Renal cortex interstitium (tissue), 11 donors: ENCODE results near the gene CRTAC1. TPM values are rescaled to one million over a fixed set of nuclear protein-coding genes. Genes with fewer than 3 reads are reported as not detected.
A peak's percentile ranks its signal among the peaks of the same experiment; 100 is the strongest.

Source experiments
- DNase-seq, 11 donors: peaks; one replicate each; pipeline ENCODE4 v3.0.0-alpha.2; 2013; ENCODE audit warnings: low read depth in 9 of 11, low spot score in 4 of 11; ENCODE audit errors: extremely low read depth in 1 of 11
- polyA plus RNA-seq, 3 donors: library from polyadenylated mRNA; unstranded; fragments of 120-200 nt; gene quantifications; one replicate each; pipeline ENCODE4 v1.2.1, GENCODE V29; 2013; ENCODE audit not compliant: insufficient read length in 3 of 3

The CRTAC1 gene
- polyA plus RNA-seq, 3 donors = 15.1 to 31.6 (median 22.0) TPM

DNA sequence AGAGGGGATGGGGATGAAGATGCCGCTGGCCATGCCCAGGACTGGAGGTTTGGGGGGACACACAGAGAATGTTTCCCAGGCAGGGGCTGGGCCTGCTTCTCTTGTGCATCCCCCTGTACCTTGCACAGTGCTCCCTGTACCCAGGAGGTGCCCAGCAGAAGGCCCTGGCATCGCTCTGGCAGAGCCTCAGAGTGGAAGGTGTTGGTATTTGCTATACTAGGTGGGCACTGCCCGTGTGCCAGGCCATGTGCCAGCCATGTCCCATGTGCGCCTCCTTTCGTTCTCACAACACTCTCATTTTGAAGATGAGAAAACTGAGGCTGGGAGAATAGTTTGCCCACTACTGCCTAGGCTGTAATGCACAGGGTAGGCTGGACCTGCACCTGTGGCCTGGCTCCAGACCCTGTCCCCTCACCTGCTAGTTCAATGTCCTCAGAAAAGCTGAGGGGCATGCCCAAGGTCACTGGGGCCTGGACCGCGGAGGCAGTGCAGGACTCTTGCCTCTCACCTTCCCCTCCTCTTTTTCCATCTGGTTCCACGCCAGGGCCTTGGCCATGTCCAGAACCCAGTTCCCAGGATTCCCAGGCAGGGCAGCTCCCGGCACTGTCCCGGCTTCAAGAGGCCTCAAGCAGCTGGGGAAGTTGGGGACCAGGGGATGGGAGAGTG lies 116.1 kb downstream of the CRTAC1 start:
- DNase-seq = no peak

DNA sequence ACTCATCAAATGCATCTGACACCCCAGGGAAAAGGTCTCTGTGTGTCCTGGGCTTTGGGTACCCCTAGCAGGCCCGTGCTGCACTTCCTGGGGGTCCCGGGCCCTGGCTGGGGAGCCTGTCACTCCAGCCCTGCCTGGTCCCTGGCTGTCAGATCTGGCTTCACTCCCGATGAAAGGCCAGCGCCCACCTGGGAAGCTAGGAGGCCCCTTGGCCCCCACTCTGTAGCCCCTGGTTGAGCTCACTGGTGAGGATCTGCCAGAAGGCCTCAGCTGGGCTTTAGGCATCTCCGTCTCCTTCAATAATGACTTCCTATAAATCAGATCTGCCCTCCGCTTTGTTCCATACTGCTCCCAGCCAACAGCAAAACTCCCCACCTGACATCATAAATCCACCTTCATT lies 116.8 kb downstream of the CRTAC1 start:
- DNase-seq = no peak

DNA sequence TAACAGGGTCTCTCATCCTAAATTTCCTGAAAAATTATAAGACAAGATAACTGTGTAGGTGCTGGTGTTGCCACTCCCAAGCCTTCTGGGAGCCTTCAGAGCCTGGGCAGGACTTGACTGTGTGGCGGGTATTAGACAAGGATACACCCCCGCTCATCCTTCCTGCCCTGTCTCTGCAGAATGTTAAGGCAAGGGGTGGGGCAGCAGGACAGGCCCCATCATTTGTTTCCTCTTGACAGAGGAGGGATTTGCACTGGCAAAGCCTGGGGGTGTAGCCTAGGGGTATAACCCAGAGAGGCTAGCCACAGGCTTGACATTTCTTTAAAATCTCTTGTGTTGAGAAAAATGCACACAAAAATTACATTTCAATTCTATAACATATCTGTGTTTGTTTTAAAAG lies 117.2 kb downstream of the CRTAC1 start:
- no peak for DNase-seq

DNA sequence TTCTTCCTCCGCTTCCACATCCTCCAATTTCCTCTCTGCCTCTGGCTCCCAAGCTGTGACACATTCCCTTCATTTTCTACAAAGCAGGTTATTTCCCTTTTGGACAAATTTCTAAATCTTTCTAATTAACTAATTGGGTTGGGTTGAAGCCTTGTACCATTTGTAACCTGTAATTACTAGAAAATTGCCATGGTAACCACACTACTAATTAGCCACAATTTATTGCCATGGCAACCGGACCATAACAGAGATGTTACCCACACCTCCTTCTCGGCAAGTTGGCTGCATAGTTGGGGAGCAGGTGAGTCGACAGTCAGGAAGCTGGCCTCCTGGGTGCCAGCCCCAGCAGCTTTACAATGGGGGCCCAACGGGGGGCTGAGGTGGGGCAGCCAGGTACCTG lies 119.2 kb downstream of the CRTAC1 start:
- no peak for DNase-seq

DNA sequence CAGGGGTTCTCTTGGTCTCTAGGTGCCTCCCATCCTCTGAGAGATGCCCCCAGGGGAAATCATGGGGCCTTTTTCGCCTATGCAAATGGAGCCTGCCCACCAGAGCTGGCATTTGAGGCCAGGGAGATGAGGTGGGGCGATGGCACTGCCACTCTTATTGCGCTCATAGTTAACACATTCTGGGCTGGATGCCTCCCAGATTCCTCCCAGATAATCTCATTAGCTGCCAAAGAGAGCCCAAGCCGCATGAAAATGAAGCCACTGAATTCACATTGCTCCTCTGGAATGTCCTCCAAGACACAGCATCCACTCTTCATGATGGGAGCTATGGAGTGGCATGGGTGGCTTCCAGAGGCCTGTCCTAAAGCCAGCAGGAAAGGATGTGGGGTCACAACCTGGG lies 119.8 kb downstream of the CRTAC1 start:
- no peak for DNase-seq

DNA sequence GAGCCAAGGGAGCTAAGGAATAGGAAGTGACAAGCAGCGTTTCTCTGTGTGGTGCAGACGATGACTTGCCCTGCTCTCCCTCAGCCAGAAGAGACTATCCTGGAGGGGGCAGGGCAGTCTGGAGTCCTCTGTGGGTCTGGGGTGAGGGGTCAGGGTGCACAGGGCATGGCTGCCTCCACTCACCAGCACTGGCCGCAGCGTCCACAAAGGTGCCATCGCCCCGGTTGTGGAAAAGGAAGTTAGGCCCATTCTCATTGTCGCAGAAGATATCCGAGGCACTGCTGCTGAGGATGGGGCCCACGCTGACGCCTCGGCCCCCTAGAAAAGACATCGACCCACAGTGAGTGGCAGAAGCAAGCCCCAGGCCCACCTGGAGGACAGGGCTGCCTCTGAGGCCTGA lies 122.6 kb downstream of the CRTAC1 start:
- no peak for DNase-seq

DNA sequence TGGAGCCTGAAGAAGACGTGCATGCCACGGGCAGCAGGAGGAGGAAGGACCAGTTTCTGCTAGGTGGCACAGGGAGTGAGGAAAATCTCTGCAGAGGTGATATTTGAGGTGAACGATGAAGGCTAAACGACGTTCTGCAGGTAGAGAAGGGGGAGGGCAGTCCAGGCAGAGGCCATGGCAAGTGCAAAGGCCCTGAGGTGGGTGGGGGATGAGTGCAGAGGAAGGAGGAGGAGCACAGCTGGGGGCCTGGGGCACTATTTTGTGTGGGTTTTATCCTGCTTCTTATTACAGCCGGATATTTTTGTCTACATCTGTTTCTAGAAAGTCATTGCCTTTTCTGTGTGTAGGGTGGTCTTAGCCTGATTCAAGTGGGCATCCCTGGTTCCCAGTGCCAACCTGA lies 123.2 kb downstream of the CRTAC1 start:
- no peak for DNase-seq

- no peak for DNase-seq
Observed at GRCh38 chr10:97905276-97905675, 125.1 kb downstream of the CRTAC1 start.

GRCh38 chr10:97904576-97904975 lies 125.8 kb downstream of the CRTAC1 start:
- no peak for DNase-seq

- no peak for DNase-seq
Observed at GRCh38 chr10:97904018-97904381, 126.4 kb downstream of the CRTAC1 start.

DNA sequence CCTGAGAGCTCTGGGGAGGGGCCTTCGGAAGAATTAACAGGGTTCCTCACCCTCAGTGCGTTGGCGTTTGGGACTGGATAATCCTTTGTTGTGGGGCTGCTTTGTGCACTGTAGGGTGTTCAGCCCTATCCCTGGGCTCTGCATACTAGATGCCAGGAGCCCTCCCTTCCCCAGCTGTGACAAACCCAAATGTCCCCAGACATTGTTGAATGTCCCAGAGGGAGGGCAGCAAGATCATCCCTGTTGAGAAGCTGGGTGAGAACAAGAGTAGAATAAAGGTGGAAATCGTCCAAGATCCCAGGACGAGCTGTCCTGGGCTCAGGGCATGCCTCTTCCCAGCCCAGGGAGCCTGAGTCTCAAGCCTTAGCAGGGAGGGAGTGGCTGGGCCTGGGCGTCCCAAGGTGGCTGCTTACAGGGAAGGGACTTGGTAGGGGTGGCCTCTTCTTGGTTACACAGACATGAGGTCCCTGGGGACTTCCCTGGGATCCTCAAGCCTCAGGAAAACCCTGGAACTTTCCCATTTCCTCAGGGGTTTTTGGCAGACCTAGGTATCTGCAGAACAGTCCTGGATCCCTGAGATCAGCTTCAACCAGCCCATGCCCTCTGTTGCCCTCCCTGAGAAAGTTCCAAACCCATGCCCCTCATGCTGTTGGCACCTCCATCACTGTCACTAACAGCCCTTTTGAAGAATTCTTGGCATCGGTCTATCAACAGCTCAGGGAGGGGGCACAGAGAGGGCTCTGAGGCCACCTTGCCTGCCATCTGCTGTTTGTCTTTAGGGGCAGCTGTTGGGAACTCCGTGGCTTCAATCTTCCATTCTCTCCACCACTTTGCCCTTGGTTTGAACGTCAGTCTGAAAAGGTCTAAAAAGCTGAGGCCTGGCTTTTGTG lies 127.0 kb downstream of the CRTAC1 start:
- DNase-seq = no peak

GRCh38 chr10:97901381-97901780 lies 129.0 kb downstream of the CRTAC1 start:
- no peak for DNase-seq

DNA sequence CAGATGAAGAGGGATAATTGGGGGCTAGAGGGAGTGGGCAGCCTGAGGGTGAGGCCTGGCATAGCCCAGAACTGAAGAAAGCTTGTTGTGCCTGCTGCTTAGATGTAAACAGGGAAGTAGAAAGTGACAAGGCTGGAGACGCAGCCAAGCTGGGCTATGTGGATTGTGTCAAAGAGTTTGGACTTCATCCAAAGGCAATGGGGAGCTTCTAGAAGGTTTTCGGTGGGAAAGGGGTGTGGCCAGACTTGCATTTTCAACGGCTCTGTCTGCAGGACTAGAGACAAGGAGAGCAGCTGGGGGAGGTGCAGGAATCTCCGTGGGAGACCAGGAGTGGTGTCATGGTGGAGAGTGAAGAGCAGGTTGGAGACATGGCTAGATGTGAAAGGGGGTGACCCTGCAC lies 132.0 kb downstream of the CRTAC1 start:
- DNase-seq = peak in 1 of 11 donors; percentile 28

DNA sequence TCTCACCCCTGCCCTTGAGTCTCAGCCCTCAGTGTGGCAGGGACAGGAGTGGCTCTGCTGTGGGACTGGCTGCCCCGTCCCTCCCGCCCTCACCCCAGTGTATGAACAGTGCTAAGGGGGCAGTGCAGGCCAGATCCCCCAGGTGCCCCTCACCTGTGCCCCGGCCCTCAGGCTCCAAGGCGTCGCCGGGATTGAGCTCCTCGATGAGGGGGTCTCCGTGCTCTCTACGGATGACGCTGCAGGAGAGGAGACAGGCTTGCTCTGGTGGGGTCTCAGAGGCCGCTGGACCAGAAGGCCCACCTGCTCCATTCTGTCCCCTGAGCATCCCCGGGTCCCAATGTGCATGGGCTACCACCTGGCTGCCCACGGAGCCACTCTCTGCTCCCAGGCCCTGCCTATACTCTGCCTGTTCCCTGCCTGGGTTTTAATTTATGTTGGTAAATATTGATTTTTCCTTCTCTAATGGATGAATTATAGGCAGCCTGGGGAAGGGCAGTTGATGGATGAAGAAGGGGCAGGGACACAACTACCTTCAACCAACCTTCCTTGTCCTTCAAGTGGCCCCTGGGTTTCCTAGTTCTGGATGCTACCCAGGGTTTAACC lies 133.6 kb downstream of the CRTAC1 start:
- DNase-seq = no peak

- DNase-seq = no peak
Observed at GRCh38 chr10:97895915-97896314, 134.5 kb downstream of the CRTAC1 start.

- no peak for DNase-seq
Observed at GRCh38 chr10:97895084-97895483, 135.3 kb downstream of the CRTAC1 start.

DNA sequence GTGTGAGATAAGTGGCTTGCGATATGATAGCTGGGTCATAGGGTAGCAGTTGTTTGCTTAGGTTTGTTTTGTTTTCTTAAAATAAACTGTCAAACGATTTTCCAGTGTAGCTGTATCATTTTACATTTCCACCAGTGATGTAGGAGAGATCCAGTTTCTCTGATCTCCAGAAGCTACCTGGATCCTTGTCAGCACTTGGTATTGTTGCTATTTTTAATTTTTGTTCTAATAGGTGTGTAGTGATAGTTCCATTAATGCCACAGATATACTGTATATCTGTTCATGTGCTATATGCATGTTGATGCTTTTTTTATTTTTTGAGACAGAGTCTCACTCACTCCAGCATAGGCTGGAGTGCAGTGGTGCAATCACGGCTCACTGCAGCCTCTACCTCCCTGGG lies 136.3 kb downstream of the CRTAC1 start:
- DNase-seq = no peak

DNA sequence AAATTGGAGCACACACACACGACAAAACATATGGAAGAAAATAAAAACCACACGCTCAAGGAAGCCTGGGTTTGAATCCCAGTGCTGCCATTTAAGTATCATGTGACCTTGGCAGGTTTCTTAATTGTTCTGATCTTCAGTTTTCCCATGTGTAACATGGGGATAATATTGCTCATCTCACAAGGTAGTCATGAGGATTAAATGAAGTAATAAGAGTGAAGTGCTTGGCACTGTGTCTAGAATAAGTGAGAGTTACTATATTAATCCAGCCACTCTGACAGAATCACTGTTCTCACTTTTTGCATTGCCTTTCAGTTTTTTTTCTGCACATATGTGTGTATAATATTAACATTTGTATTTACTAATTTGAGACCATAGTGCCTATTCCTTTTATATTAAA lies 137.5 kb downstream of the CRTAC1 start:
- no peak for DNase-seq

DNA sequence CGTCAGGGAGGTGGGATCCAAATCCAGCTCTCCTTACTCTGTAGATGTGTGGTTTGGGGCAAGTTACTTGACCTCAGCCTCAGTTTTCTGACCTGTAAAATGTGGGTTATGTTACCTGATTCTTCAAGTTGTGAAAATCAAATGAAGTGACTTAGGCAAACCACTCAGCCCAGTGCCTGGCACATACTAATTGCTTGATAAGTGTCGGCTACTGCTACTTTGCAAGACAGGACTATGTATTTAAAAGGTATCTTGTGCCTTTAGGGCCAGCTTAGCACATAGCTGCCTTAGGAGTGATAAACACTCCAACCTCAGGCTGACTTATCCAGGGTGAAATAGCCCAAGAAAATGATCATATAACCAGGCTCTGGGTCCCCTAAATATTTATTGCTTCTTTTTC lies 137.9 kb downstream of the CRTAC1 start:
- no peak for DNase-seq

DNA sequence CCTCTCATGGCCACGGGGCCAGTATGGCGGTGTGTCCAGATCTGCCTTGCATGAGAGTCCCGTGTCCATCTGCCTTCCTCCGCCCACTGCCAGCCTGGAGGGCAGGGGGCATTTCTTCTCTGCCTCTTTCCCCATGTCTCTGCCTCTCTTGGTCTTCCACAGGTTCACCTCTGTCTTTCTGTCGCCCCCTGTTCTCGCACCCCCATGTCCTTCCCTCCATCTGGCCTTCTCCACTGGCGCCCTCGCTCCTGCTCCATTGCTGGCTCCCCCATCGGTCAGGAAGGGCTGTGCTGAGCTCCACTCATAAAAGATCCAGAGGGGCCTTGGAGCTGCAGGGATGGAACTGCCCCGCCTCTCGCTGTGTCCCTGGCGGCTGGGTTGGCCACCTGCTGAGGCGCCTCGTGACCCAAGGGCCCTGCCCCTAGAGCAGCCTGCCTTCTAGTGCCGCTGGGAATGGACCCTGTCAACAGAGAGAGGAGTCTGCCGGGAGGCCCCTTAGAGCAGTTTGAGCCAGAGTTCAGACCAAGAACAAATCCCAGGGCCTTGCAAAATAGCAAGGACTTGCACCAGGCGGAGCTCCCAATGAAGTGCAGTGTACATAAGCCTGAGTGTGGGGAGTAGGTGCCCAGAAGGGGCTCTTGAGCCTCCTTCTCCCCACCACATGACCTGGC lies 138.8 kb downstream of the CRTAC1 start:
- DNase-seq = no peak
